ENCODE results near the gene SYF2.

Gene SYF2

GRCh38 chr1:25183126-25183980 lies 48.9 kb downstream of the SYF2 start:
- no peak for DNase-seq (ENCODE audit: low read depth in 1 of 2, low spot score in 1 of 2)
- in situ Hi-C loops (cut with HindIII; ENCODE audit: low pct_unique_long_range_greater_than_20kb, low sequenced_read_pairs) = no loop called here
- TF ChIP-seq JUND (IDR thresholded peaks at IDR 0.05; ENCODE audit: low read depth) = no peak

GRCh38 chr1:25182629-25183028 lies 49.7 kb downstream of the SYF2 start:
- no peak for TF ChIP-seq JUND (IDR thresholded peaks at IDR 0.05; ENCODE audit: low read depth)
- DNase-seq (ENCODE audit: low read depth in 1 of 2, low spot score in 1 of 2) = no peak
- in situ Hi-C loops (cut with HindIII; ENCODE audit: low pct_unique_long_range_greater_than_20kb, low sequenced_read_pairs) = no loop called here

- no peak for DNase-seq (ENCODE audit: low read depth in 1 of 2, low spot score in 1 of 2)
- TF ChIP-seq JUND (IDR thresholded peaks at IDR 0.05; ENCODE audit: low read depth) = no peak
- in situ Hi-C loops (cut with HindIII; ENCODE audit: low pct_unique_long_range_greater_than_20kb, low sequenced_read_pairs) = no loop called here
Observed at GRCh38 chr1:25180996-25181395, 51.3 kb downstream of the SYF2 start.

- no peak for TF ChIP-seq JUND (IDR thresholded peaks at IDR 0.05; ENCODE audit: low read depth)
- in situ Hi-C loops (cut with HindIII; ENCODE audit: low pct_unique_long_range_greater_than_20kb, low sequenced_read_pairs) = no loop called here
- DNase-seq (ENCODE audit: low read depth in 1 of 2, low spot score in 1 of 2) = no peak
Observed at GRCh38 chr1:25178917-25179561, 53.3 kb downstream of the SYF2 start.

- in situ Hi-C loops (cut with HindIII; ENCODE audit: low pct_unique_long_range_greater_than_20kb, low sequenced_read_pairs) = no loop called here
- DNase-seq (ENCODE audit: low read depth in 1 of 2, low spot score in 1 of 2) = no peak
- no peak for TF ChIP-seq JUND (IDR thresholded peaks at IDR 0.05; ENCODE audit: low read depth)
Observed at GRCh38 chr1:25174730-25175612, 57.3 kb downstream of the SYF2 start.

GRCh38 chr1:25174363-25174729 lies 58.0 kb downstream of the SYF2 start:
- in situ Hi-C loops (cut with HindIII; ENCODE audit: low pct_unique_long_range_greater_than_20kb, low sequenced_read_pairs) = no loop called here
- DNase-seq (ENCODE audit: low read depth in 1 of 2, low spot score in 1 of 2) = no peak
- no peak for TF ChIP-seq JUND (IDR thresholded peaks at IDR 0.05; ENCODE audit: low read depth)

GRCh38 chr1:25173809-25174340 lies 58.4 kb downstream of the SYF2 start:
- in situ Hi-C loops (cut with HindIII; ENCODE audit: low pct_unique_long_range_greater_than_20kb, low sequenced_read_pairs) = no loop called here
- TF ChIP-seq JUND (IDR thresholded peaks at IDR 0.05; ENCODE audit: low read depth) = no peak
- DNase-seq (ENCODE audit: low read depth in 1 of 2, low spot score in 1 of 2) = no peak
